NCI-H1694 (cell line): Measurements from ENCODE around the gene PRSS27.

ENCODE experiments used
- DNase-seq: peaks from one replicate; lab custom pipeline; 2025; lab: John Stamatoyannopoulos, UW

PRSS27 gene

GRCh38 chr16:2720064-2720457, at the start of gene PRSS27:
PRSS27 (minus strand) TSS chr16:2720224; CDS start chr16:2720160, 64 bp downstream.
- no peak for DNase-seq

- no peak for DNase-seq
Observed at GRCh38 chr16:2769675-2770056, 49.6 kb upstream of the PRSS27 start.

- no peak for DNase-seq
Observed at GRCh38 chr16:2769100-2769529, 49.1 kb upstream of the PRSS27 start.

GRCh38 chr16:2768403-2769089, 48.5 kb upstream of the PRSS27 start:
- no peak for DNase-seq

- DNase-seq, result no peak
Observed at GRCh38 chr16:2767891-2768290, 47.9 kb upstream of the PRSS27 start.

GRCh38 chr16:2767140-2767731, 47.2 kb upstream of the PRSS27 start:
- DNase-seq, result no peak

GRCh38 chr16:2766430-2767139, 46.6 kb upstream of the PRSS27 start:
- no peak for DNase-seq

GRCh38 chr16:2765462-2766404, 45.7 kb upstream of the PRSS27 start:
- DNase-seq, result no peak

- no peak for DNase-seq
Observed at GRCh38 chr16:2764718-2765117, 44.7 kb upstream of the PRSS27 start.

GRCh38 chr16:2763173-2763572, 43.1 kb upstream of the PRSS27 start:
- no peak for DNase-seq

- no peak for DNase-seq
Observed at GRCh38 chr16:2762711-2763110, 42.7 kb upstream of the PRSS27 start.

- DNase-seq, result no peak
Observed at GRCh38 chr16:2761886-2762583, 42.0 kb upstream of the PRSS27 start.

- DNase-seq, result no peak
Observed at GRCh38 chr16:2761472-2761871, 41.4 kb upstream of the PRSS27 start.

- no peak for DNase-seq
Observed at GRCh38 chr16:2757344-2757743, 37.3 kb upstream of the PRSS27 start.

GRCh38 chr16:2756288-2757015, 36.4 kb upstream of the PRSS27 start:
- no peak for DNase-seq

- DNase-seq, result no peak
Observed at GRCh38 chr16:2755158-2755557, 35.1 kb upstream of the PRSS27 start.

- DNase-seq, result no peak
Observed at GRCh38 chr16:2753733-2754020, 33.7 kb upstream of the PRSS27 start.

- DNase-seq, result peak; percentile 9
Observed at GRCh38 chr16:2752850-2753732, 33.1 kb upstream of the PRSS27 start.

GRCh38 chr16:2752035-2752849, 32.2 kb upstream of the PRSS27 start, which contains the start of gene SRRM2:
SRRM2 (plus strand) TSS chr16:2752638; CDS start chr16:2756365, 3,727 bp downstream.
- peak; percentile 87 for DNase-seq
